HG03025 (cell line): ENCODE results near the gene KL.

Experiments
- ATAC-seq: cut with Tn5 transposase; IDR thresholded peaks from one replicate; pipeline ENCODE4 v1.9.1; 2021; ENCODE audit warnings: mild to moderate bottlenecking, moderate library complexity; ENCODE audit not compliant: unreplicated experiment, low FRiP score

Gene KL

GRCh38 chr13:33033051-33033812, 17.0 kb downstream of the KL start:
- ATAC-seq, result no peak

- ATAC-seq, result no peak
Measured at GRCh38 chr13:33033986-33034385, 17.8 kb downstream of the KL start.

GRCh38 chr13:33034882-33035520, 18.8 kb downstream of the KL start:
- ATAC-seq, result no peak

GRCh38 chr13:33037673-33038072, 21.4 kb downstream of the KL start:
- ATAC-seq, result no peak

GRCh38 chr13:33040090-33040489, 23.9 kb downstream of the KL start:
- ATAC-seq, result no peak

- no peak for ATAC-seq
Measured at GRCh38 chr13:33045851-33046592, 29.8 kb downstream of the KL start.

- ATAC-seq, result no peak
Measured at GRCh38 chr13:33050161-33050560, 33.9 kb downstream of the KL start.

GRCh38 chr13:33051632-33052031, 35.4 kb downstream of the KL start:
- ATAC-seq, result no peak

GRCh38 chr13:33052506-33053280, 36.5 kb downstream of the KL start:
- ATAC-seq, result no peak

GRCh38 chr13:33053397-33054066, 37.3 kb downstream of the KL start:
- ATAC-seq, result no peak

- ATAC-seq, result no peak
Measured at GRCh38 chr13:33057019-33057780, 41.0 kb downstream of the KL start.

- ATAC-seq, result no peak
Measured at GRCh38 chr13:33058776-33059327, 42.6 kb downstream of the KL start.

GRCh38 chr13:33060815-33061214, 44.6 kb downstream of the KL start:
- no peak for ATAC-seq

- ATAC-seq, result no peak
Measured at GRCh38 chr13:33066329-33066728, 50.1 kb downstream of the KL start.

GRCh38 chr13:33069365-33069764, 53.1 kb downstream of the KL start:
- ATAC-seq, result no peak

- ATAC-seq, result no peak
Measured at GRCh38 chr13:33070713-33071112, 54.5 kb downstream of the KL start.

- no peak for ATAC-seq
Measured at GRCh38 chr13:33072282-33072681, 56.1 kb downstream of the KL start.

GRCh38 chr13:33072759-33073158, 56.5 kb downstream of the KL start:
- no peak for ATAC-seq

GRCh38 chr13:33073338-33073737, 57.1 kb downstream of the KL start:
- no peak for ATAC-seq
